H4 (cell line): Measurements from ENCODE around the gene TAAR8. TPM values are rescaled to one million over a fixed set of nuclear protein-coding genes. Genes with fewer than 3 reads are reported as not detected.
A peak's percentile ranks its signal among the peaks of the same experiment; 100 is the strongest.
"Not testable (repeated sequence)": the region's sequence is repeated elsewhere in the genome, so short reads cannot be mapped to it uniquely, and the experiment has no call there.

Experiments used
- DNase-seq: peaks from one replicate; pipeline ENCODE4 v3.0.0-alpha.2; 2015; ENCODE audit warnings: low spot score
- total RNA-seq: library from RNA; depleted of rRNA; stranded (reverse); fragments of >200 nt; shearing (Covaris generic); gene quantifications from 2 replicates; pipeline ENCODE4 v1.2.3, GENCODE V29; 2014; rRNA removed

The TAAR8 gene
- total RNA-seq, 1 experiment from 2014 or later = not detected

GRCh38 chr6:132544826-132545225 lies 7.6 kb upstream of the TAAR8 start:
- DNase-seq = no peak

- no peak for DNase-seq
These were observed 3.6 kb upstream of the TAAR8 start for GRCh38 chr6:132548746-132549463.

- no peak for DNase-seq
These were observed 1.3 kb upstream of the TAAR8 start for GRCh38 chr6:132551214-132551613.

GRCh38 chr6:132560087-132560486 lies 7.6 kb downstream of the TAAR8 start:
- DNase-seq = not testable (repeated sequence)

GRCh38 chr6:132566404-132566803 lies 13.9 kb downstream of the TAAR8 start:
- DNase-seq = no peak

- DNase-seq = no peak
These were observed 15.1 kb downstream of the TAAR8 start for GRCh38 chr6:132567566-132567965.

GRCh38 chr6:132568611-132569010 lies 16.1 kb downstream of the TAAR8 start:
- no peak for DNase-seq

GRCh38 chr6:132569170-132569569 lies 16.7 kb downstream of the TAAR8 start:
- no peak for DNase-seq

GRCh38 chr6:132570221-132570777 lies 17.8 kb downstream of the TAAR8 start, which contains the start of gene TAAR6:
TSS of gene TAAR6 (plus strand) at chr6:132570322. CDS start at chr6:132570322, 0 bp downstream.
- no peak for DNase-seq

- DNase-seq = no peak
These were observed 19.3 kb downstream of the TAAR8 start for GRCh38 chr6:132571774-132572173.

- no peak for DNase-seq
These were observed 32.2 kb downstream of the TAAR8 start for GRCh38 chr6:132584698-132585097.

- no peak for DNase-seq
These were observed 35.0 kb downstream of the TAAR8 start for GRCh38 chr6:132587424-132587823.

- no peak for DNase-seq
These were observed 37.0 kb downstream of the TAAR8 start, which contains the start of gene TAAR5 for GRCh38 chr6:132589454-132589853. TSS of gene TAAR5 (minus strand) at chr6:132589741. CDS start at chr6:132589686, 55 bp downstream.

GRCh38 chr6:132590362-132590761 lies 37.9 kb downstream of the TAAR8 start:
- no peak for DNase-seq

- no peak for DNase-seq
These were observed 40.4 kb downstream of the TAAR8 start for GRCh38 chr6:132592855-132593254.

- no peak for DNase-seq
These were observed 43.7 kb downstream of the TAAR8 start for GRCh38 chr6:132596201-132596600.

GRCh38 chr6:132598473-132598872 lies 46.0 kb downstream of the TAAR8 start:
- peak; percentile 31 for DNase-seq

GRCh38 chr6:132600900-132601299 lies 48.4 kb downstream of the TAAR8 start:
- DNase-seq = not testable (repeated sequence)

Other genes with a start within 250 kb of the TAAR8 start
- gene MOXD1, start 151.2 kb upstream of the TAAR8 start, total RNA-seq = 2.4 and 11.1 TPM in 2 replicates
- gene STX7, start 39.6 kb upstream of the TAAR8 start, total RNA-seq = 7.9 and 11.2 TPM in 2 replicates
- gene TAAR9, start 14.4 kb upstream of the TAAR8 start, total RNA-seq = not detected in 2 replicates
- gene TAAR6, start 17.6 kb downstream of the TAAR8 start, total RNA-seq = not detected in 2 replicates
- not detected in 2 replicates for gene TAAR5, start 37.1 kb downstream of the TAAR8 start, total RNA-seq
- not detected in 2 replicates for gene TAAR2, start 71.6 kb downstream of the TAAR8 start, total RNA-seq
- not detected in 2 replicates for gene TAAR1, start 106.5 kb downstream of the TAAR8 start, total RNA-seq
- not detected in 2 replicates for gene VNN1, start 161.4 kb downstream of the TAAR8 start, total RNA-seq
- gene VNN2, start 205.2 kb downstream of the TAAR8 start, total RNA-seq = 0.10 and 0.68 TPM in 2 replicates
- gene SLC18B1, start 246.0 kb downstream of the TAAR8 start, total RNA-seq = 6.0 and 9.4 TPM in 2 replicates